MM.1S (cell line): Measurements from ENCODE around the gene TRIAP1.

ENCODE experiments used
- DNase-seq: peaks from one replicate; pipeline ENCODE4 v3.0.0-alpha.2; 2015
- H2AFZ ChIP-seq: fragments of 300-600 bp; sonication (generic); 2 replicates; pipeline ENCODE4 v1.6.0; 2016; ENCODE audit warnings: antibody characterized with exemption, low read length
- H3F3A ChIP-seq: fragments of 300-600 bp; sonication (generic); 2 replicates; pipeline ENCODE4 v1.6.1; 2016; ENCODE audit warnings: mild to moderate bottlenecking, antibody characterized with exemption, low read length, moderate library complexity, mixed read lengths; ENCODE audit not compliant: insufficient read depth
- H3K27ac ChIP-seq: fragments of 300-600 bp; sonication (generic); 2 replicates; pipeline ENCODE4 v1.5.1; 2016; ENCODE audit warnings: mild to moderate bottlenecking, low read length
- H3K27me3 ChIP-seq: fragments of 300-600 bp; sonication (generic); replicated peaks from 2 replicates; pipeline ENCODE4 v1.6.0; 2016; ENCODE audit warnings: low read length; ENCODE audit not compliant: insufficient read depth
- H3K36me3 ChIP-seq: fragments of 300-600 bp; sonication (generic); replicated peaks from 2 replicates; pipeline ENCODE4 v1.6.1; 2016; ENCODE audit warnings: mild to moderate bottlenecking, low read length, mixed read lengths; ENCODE audit not compliant: insufficient read depth
- H3K4me1 ChIP-seq: fragments of 300-600 bp; sonication (generic); 2 replicates; pipeline ENCODE4 v1.6.1; 2016; ENCODE audit warnings: low read length, mixed read lengths
- H3K4me2 ChIP-seq: fragments of 300-600 bp; sonication (generic); 2 replicates; pipeline ENCODE4 v1.6.0; 2016; ENCODE audit warnings: low read depth, low read length
- H3K4me3 ChIP-seq: fragments of 300-600 bp; sonication (generic); 2 replicates; pipeline ENCODE4 v1.5.1; 2016; ENCODE audit warnings: low read length, mixed read lengths
- H3K79me2 ChIP-seq: fragments of 300-600 bp; sonication (generic); 2 replicates; pipeline ENCODE4 v1.6.1; 2016; ENCODE audit warnings: mixed run types, low read length, mixed read lengths
- H3K9ac ChIP-seq: fragments of 300-600 bp; sonication (generic); 2 replicates; pipeline ENCODE4 v1.6.1; 2016; ENCODE audit warnings: low read length, mixed read lengths
- H3K9me2 ChIP-seq: fragments of 300-600 bp; sonication (generic); replicated peaks from 2 replicates; pipeline ENCODE4 v1.6.1; 2016; ENCODE audit warnings: mild to moderate bottlenecking, low read length, mixed read lengths; ENCODE audit not compliant: insufficient read depth
- H3K9me3 ChIP-seq: fragments of 300-600 bp; sonication (generic); replicated peaks from 2 replicates; pipeline ENCODE4 v1.6.1; 2016; ENCODE audit warnings: mild to moderate bottlenecking, low read length, mixed read lengths; ENCODE audit not compliant: insufficient read depth
- H4K20me1 ChIP-seq: fragments of 300-600 bp; sonication (generic); 2 replicates; pipeline ENCODE4 v1.6.1; 2016; ENCODE audit warnings: mild to moderate bottlenecking, low read length, moderate library complexity, mixed read lengths; ENCODE audit not compliant: insufficient read depth
- EZH2 ChIP-seq: fragments of 300-600 bp; sonication (generic); optimal IDR thresholded peaks from 2 replicates; pipeline ENCODE3; 2017; ENCODE audit warnings: low read depth, mild to moderate bottlenecking, antibody characterized with exemption, low read length, mixed read lengths
- EZH2phosphoT487 ChIP-seq: fragments of 300-600 bp; sonication (generic); IDR thresholded peaks from 2 replicates; pipeline ENCODE4 v1.6.1; 2018; ENCODE audit warnings: antibody characterized with exemption, low read length
- TF ChIP-seq, protein P1 (sequence below): fragments of 300-600 bp; sonication (generic); IDR thresholded peaks from 2 replicates; pipeline ENCODE4 v1.5.1; 2016; ENCODE audit warnings: antibody characterized with exemption, low read length, mixed read lengths

TRIAP1 gene

DNA sequence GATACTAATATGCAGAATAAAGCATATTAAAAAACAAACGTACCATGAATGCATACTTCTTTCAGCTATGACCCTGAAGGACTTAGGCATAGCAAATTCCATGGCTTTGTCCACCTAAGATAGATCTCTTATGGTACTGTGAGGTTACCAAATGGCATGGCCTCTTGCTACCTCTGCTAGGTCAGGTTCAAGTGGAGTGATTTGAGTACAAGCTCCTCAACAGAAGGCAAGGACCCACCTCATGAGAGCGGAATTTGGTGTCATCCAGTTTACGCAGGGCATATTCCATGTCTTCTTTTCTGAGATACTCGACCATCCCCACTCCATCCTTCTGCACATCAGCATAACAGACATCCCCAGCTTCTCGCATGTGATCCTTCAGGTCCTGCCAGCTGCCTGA, 17.5 kb upstream of the TRIAP1 start:
- no peaks in the 10 kb centered on the region for H3K4me1 ChIP-seq
- H3K27ac ChIP-seq = no peak overlapping the region
- H3F3A ChIP-seq = 0 out of 2 replicates have a peak, but pooled peaks cover 3% of the 10 kb centered on the region
- DNase-seq = no peak
- H3K9ac ChIP-seq = no peak overlapping the region
- no peak overlapping the region for H3K4me2 ChIP-seq
- H2AFZ ChIP-seq = no peak overlapping the region
- H3K9me2 ChIP-seq = no peaks in the 10 kb centered on the region
- no peak for TF ChIP-seq EZH2
- TF ChIP-seq, protein P1, sequence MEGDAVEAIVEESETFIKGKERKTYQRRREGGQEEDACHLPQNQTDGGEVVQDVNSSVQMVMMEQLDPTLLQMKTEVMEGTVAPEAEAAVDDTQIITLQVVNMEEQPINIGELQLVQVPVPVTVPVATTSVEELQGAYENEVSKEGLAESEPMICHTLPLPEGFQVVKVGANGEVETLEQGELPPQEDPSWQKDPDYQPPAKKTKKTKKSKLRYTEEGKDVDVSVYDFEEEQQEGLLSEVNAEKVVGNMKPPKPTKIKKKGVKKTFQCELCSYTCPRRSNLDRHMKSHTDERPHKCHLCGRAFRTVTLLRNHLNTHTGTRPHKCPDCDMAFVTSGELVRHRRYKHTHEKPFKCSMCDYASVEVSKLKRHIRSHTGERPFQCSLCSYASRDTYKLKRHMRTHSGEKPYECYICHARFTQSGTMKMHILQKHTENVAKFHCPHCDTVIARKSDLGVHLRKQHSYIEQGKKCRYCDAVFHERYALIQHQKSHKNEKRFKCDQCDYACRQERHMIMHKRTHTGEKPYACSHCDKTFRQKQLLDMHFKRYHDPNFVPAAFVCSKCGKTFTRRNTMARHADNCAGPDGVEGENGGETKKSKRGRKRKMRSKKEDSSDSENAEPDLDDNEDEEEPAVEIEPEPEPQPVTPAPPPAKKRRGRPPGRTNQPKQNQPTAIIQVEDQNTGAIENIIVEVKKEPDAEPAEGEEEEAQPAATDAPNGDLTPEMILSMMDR = no peak
- no peak for TF ChIP-seq EZH2phosphoT487
- H4K20me1 ChIP-seq = no peaks in the 10 kb centered on the region
- H3K27me3 ChIP-seq = no peaks in the 10 kb centered on the region
- H3K36me3 ChIP-seq = no peaks in the 10 kb centered on the region
- H3K9me3 ChIP-seq = no peaks in the 10 kb centered on the region
- H3K79me2 ChIP-seq = peaks cover 56% of the 10 kb centered on the region
- H3K4me3 ChIP-seq = no peak overlapping the region

DNA sequence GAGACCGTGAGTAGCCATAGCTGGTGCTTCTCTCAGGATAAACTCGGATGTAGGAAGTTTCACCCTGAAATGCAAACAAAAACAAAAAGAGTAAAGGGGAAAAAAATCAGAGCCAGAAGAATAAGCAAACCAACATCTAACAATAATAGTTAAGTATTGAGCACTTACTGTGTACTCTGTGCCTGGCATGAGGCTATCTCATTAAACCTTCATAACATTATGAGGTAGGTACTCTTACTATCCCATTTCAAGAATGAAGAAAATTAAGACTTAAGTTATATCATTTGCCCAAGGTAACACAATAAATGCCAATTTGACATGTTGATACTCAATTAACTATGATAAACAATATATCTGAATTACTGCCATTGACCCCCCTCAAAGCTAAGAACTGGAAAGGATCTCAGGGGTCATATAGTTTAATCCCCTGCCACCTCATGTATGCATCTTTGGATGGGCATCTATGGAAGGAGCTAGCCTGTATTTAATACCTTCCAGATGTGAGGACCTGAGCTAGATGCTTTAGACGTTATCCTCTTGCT, 16.0 kb upstream of the TRIAP1 start:
- no peak for TF ChIP-seq EZH2phosphoT487
- TF ChIP-seq, protein P1 = no peak
- TF ChIP-seq EZH2 = no peak
- H3K79me2 ChIP-seq = peaks cover 41% of the 10 kb centered on the region
- no peak for DNase-seq
- H3K9ac ChIP-seq = no peak overlapping the region
- H2AFZ ChIP-seq = no peak overlapping the region
- no peaks in the 10 kb centered on the region for H4K20me1 ChIP-seq
- H3K4me1 ChIP-seq = no peaks in the 10 kb centered on the region
- no peak overlapping the region for H3K4me2 ChIP-seq
- no peaks in the 10 kb centered on the region for H3K9me2 ChIP-seq
- no peak overlapping the region for H3K4me3 ChIP-seq
- H3K27me3 ChIP-seq = no peaks in the 10 kb centered on the region
- H3K27ac ChIP-seq = no peak overlapping the region
- H3F3A ChIP-seq = no peaks in the 10 kb centered on the region
- H3K9me3 ChIP-seq = no peaks in the 10 kb centered on the region
- no peaks in the 10 kb centered on the region for H3K36me3 ChIP-seq

DNA sequence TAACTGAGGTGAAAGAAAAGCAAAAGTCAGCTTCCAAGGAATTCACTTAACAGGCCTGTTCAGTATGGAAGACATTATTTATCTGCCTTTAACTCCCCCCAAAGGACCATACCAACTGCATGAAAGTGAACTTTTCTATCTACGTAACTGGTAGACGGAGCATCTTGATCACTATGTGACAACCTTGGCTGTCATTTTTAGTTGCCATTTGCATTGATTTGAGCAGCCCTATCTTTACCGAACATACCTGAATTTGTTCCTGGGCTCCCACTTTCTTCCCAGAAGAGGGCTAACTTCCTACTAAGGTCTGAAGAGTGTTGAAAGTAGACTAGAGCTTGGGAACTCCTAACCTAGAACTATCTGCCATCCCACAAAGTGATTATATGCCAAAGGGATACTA, 14.0 kb upstream of the TRIAP1 start:
- no peak for TF ChIP-seq EZH2
- no peak for TF ChIP-seq EZH2phosphoT487
- TF ChIP-seq, protein P1 = no peak
- Histone ChIP-seq H3K79me2 (peaks cover 21% of the 10 kb centered on the region), H3K4me3 (no peak overlapping the region), H3K9ac (no peak overlapping the region), H3K27me3 (no peaks in the 10 kb centered on the region), H3K4me2 (no peak overlapping the region), H3K27ac (no peak overlapping the region), H2AFZ (no peak overlapping the region), H4K20me1 (no peaks in the 10 kb centered on the region), H3K9me2 (no peaks in the 10 kb centered on the region), H3K9me3 (no peaks in the 10 kb centered on the region), H3F3A (no peaks in the 10 kb centered on the region), H3K36me3 (no peaks in the 10 kb centered on the region), H3K4me1 (no peaks in the 10 kb centered on the region)
- no peak for DNase-seq
